LNCAP (cell line): ENCODE data around the gene ARMH2.

Experiments used
- TF ChIP-seq, protein P1 (sequence below): fragments of 450-650 bp; IDR thresholded peaks from 2 replicates; pipeline ENCODE4 v1.5.1; 2017; ENCODE audit warnings: mild to moderate bottlenecking

The ARMH2 gene

DNA sequence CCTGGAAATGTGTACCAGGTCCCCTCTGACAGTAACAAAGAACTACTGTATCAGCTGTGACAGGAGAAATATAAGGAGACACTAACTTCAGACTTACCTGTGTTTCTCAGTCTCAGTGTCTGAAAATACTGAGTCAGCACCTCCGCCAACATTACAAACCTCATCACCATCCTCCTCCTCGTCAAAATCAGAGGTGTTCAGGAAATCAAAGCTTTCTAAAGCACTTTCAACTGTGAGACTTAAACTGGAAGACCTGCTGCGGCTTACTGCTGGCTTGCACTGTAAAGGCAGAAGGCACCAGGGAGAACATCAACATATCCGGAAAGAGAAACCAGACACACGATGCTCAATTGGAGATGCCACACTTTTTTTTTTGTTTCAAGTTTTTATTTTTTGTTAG is 40.3 kb upstream of the ARMH2 start:
- TF ChIP-seq, protein P1, sequence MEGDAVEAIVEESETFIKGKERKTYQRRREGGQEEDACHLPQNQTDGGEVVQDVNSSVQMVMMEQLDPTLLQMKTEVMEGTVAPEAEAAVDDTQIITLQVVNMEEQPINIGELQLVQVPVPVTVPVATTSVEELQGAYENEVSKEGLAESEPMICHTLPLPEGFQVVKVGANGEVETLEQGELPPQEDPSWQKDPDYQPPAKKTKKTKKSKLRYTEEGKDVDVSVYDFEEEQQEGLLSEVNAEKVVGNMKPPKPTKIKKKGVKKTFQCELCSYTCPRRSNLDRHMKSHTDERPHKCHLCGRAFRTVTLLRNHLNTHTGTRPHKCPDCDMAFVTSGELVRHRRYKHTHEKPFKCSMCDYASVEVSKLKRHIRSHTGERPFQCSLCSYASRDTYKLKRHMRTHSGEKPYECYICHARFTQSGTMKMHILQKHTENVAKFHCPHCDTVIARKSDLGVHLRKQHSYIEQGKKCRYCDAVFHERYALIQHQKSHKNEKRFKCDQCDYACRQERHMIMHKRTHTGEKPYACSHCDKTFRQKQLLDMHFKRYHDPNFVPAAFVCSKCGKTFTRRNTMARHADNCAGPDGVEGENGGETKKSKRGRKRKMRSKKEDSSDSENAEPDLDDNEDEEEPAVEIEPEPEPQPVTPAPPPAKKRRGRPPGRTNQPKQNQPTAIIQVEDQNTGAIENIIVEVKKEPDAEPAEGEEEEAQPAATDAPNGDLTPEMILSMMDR: no peak

DNA sequence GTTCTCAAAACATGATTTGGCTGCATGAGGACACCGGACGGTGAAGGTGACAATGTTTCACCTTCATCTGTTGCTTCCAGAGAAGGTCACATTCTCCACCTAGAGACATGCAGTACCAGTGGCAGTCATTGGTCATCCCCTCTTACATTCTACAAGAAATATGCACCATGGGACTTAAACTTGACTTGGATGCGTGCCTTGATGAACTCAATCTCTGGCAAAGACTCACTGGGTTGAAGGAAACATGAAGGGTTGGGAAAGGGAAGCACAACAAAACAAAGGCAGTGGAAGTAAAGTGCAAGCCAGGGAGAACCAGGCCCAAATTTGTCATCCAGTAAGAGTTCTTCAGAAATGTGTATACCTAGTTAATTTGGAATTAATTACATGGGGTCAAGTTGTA is 39.4 kb upstream of the ARMH2 start:
- TF ChIP-seq, protein P1: no peak

DNA sequence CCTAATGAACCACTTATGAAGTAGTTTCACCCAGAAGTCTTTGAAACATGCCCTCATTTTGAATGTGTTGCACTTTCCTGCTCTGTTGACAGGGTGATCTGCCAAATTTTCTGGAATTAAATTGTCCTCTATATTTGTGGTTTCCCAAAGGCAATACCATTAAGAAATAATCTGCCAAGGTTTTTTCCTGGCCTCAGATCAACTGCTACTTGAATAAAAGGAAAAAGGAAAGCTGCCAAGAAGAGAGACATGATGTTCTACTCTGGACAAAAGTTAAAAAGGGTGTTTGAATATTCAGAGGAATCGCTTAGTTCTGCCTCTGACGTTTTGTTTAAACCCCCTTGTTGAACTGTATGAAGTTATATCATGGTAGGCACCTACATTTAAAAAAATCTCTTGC is 37.4 kb upstream of the ARMH2 start:
- TF ChIP-seq, protein P1: no peak

GRCh38 chr6:24833711-24834386 is 35.1 kb upstream of the ARMH2 start:
- TF ChIP-seq, protein P1: no peak

GRCh38 chr6:24832794-24833193 is 34.1 kb upstream of the ARMH2 start:
- TF ChIP-seq, protein P1: no peak

- TF ChIP-seq, protein P1: no peak
Observed at GRCh38 chr6:24831771-24832716, 33.3 kb upstream of the ARMH2 start.

- TF ChIP-seq, protein P1: no peak
Observed at GRCh38 chr6:24829657-24830056, 30.9 kb upstream of the ARMH2 start.
